Coronary artery (tissue), 2 donors: ENCODE results near the gene ST8SIA5.

Source experiments
- DNase-seq: peaks from one replicate; pipeline ENCODE4 v3.0.0-alpha.2; 2017; ENCODE audit warnings: low spot score
- H3K27ac ChIP-seq, 2 donors: fragments of 200-600 bp; sonication (generic); one replicate each; pipeline ENCODE4 v1.5.1; 2016 to 2019
- H3K4me3 ChIP-seq: fragments of 200-600 bp; sonication (generic); 2 replicates; pipeline ENCODE4 v1.5.1; 2016; ENCODE audit warnings: mild to moderate bottlenecking, moderate library complexity
- CTCF ChIP-seq: fragments of 200-600 bp; sonication (generic); IDR thresholded peaks from one replicate; pipeline ENCODE4 v1.5.1; 2019; ENCODE audit warnings: antibody characterized with exemption

Gene ST8SIA5

GRCh38 chr18:46771141-46771540 is 14.3 kb upstream of the ST8SIA5 start:
- Histone ChIP-seq H3K4me3 (no peak overlapping the region), H3K27ac (no peak overlapping the region)
- no peak for DNase-seq
- TF ChIP-seq CTCF, result no peak

GRCh38 chr18:46770708-46771107 is 13.9 kb upstream of the ST8SIA5 start:
- no peak for TF ChIP-seq CTCF
- H3K4me3 ChIP-seq, result no peak overlapping the region
- H3K27ac ChIP-seq, result no peak overlapping the region
- no peak for DNase-seq

- H3K27ac ChIP-seq, result no peak overlapping the region
- no peak for TF ChIP-seq CTCF
- DNase-seq, result no peak
- no peak overlapping the region for H3K4me3 ChIP-seq
Observed at GRCh38 chr18:46768166-46768921, 11.5 kb upstream of the ST8SIA5 start.

GRCh38 chr18:46767217-46767616 is 10.4 kb upstream of the ST8SIA5 start:
- no peak for TF ChIP-seq CTCF
- no peak for DNase-seq
- H3K4me3 ChIP-seq, result no peak overlapping the region
- H3K27ac ChIP-seq, result no peak overlapping the region

- Histone ChIP-seq H3K27ac (no peak overlapping the region), H3K4me3 (no peak overlapping the region)
- DNase-seq, result no peak
- TF ChIP-seq CTCF, result no peak
Observed at GRCh38 chr18:46764586-46764985, 7.7 kb upstream of the ST8SIA5 start.

- Histone ChIP-seq H3K4me3 (no peak overlapping the region), H3K27ac (no peak overlapping the region)
- no peak for DNase-seq
- TF ChIP-seq CTCF, result no peak
Observed at GRCh38 chr18:46761059-46761769, 4.4 kb upstream of the ST8SIA5 start.

- no peak overlapping the region for H3K4me3 ChIP-seq
- no peak for DNase-seq
- no peak overlapping the region for H3K27ac ChIP-seq
- TF ChIP-seq CTCF, result no peak
Observed at GRCh38 chr18:46759890-46760289, 3.0 kb upstream of the ST8SIA5 start.
